ENCODE results near the gene RCN1. TPM values are rescaled to one million over a fixed set of nuclear protein-coding genes. Genes with fewer than 3 reads are reported as not detected.

The RCN1 gene
- total RNA-seq, 2 donors from 2014 or later = 88.5 to 91.6 TPM

DNA sequence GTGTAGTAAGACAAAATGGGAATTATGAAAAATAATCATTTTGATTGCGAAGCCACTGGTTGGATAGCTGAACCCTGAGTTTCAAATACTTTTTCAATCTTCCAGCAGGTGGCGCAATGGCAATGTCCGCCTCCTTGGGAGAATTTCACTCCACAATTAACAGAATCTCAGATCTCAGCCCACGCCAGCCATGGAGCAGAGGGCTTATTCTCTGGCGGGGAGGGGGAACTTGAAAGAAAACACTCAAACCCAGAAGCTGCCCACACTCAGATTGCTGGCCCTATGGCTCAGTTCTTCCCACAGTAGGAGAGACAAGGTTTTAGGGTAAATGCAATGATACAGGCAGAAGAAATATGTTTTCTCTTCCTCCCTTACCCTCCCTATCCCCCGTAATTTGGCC, 38.7 kb upstream of the RCN1 start:
- DNase-seq (ENCODE audit: low spot score) = no peak
- TF ChIP-seq, protein P1, sequence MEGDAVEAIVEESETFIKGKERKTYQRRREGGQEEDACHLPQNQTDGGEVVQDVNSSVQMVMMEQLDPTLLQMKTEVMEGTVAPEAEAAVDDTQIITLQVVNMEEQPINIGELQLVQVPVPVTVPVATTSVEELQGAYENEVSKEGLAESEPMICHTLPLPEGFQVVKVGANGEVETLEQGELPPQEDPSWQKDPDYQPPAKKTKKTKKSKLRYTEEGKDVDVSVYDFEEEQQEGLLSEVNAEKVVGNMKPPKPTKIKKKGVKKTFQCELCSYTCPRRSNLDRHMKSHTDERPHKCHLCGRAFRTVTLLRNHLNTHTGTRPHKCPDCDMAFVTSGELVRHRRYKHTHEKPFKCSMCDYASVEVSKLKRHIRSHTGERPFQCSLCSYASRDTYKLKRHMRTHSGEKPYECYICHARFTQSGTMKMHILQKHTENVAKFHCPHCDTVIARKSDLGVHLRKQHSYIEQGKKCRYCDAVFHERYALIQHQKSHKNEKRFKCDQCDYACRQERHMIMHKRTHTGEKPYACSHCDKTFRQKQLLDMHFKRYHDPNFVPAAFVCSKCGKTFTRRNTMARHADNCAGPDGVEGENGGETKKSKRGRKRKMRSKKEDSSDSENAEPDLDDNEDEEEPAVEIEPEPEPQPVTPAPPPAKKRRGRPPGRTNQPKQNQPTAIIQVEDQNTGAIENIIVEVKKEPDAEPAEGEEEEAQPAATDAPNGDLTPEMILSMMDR (IDR thresholded peaks at IDR 0.05) = peak; percentile 71

DNA sequence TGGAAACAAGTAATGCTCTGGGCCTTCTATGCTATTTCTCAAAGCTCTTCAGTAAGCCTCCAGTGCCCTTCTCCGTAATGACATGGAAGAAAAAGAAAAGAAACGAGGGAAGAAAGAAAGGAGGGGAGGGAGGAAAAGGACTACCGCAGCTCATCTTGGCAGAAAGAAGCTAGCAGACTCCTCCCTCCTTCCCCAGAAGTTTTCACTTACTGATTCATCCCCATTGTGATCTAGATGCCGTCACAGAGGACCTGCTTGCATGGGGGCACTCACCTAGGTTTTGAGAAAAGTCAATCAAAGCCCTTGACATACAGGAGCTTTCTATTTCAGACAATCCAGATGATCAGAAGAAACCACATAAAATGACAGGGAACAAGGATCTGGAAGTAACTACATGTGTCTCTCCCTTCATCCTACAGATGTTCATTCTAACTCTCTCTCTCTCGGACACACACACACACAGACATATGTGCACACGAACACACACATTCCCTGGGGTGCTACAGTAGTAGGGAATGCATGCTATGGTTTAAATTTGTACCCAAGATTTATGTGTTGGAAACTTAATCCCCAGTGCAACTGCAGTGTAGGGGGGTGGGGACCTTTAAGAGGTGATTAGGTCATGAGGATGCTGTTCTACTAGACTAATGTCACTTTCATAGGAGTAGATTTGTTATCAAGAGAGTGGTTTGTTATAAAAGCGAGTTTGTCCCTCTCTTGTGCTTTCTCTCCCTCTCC, 37.6 kb upstream of the RCN1 start:
- H3K4me3 ChIP-seq = no peak overlapping the region
- TF ChIP-seq, protein P1 (IDR thresholded peaks at IDR 0.05) = no peak
- no peaks in the 10 kb centered on the region for H3K4me1 ChIP-seq (ENCODE audit: control insufficient read depth in 1 of 2, low read depth in 2 of 2)
- DNase-seq (ENCODE audit: low spot score) = no peak
- H3K27ac ChIP-seq = no peak overlapping the region
- no peaks in the 10 kb centered on the region for H3K9me3 ChIP-seq
- H3K36me3 ChIP-seq = no peaks in the 10 kb centered on the region
- ATAC-seq (ENCODE audit: insufficient number of reproducible peaks, low FRiP score, low read depth) = no peak
- no peaks in the 10 kb centered on the region for H3K27me3 ChIP-seq (replicated peaks; ENCODE audit: insufficient read depth)

More for the DNA sequence above, 38.7 kb upstream of the RCN1 start:
- Histone ChIP-seq H3K4me3 (no peak overlapping the region), H3K4me1 (ENCODE audit: control insufficient read depth in 1 of 2, low read depth in 2 of 2) (no peaks in the 10 kb centered on the region), H3K27me3 (replicated peaks; ENCODE audit: insufficient read depth) (no peaks in the 10 kb centered on the region), H3K36me3 (no peaks in the 10 kb centered on the region), H3K9me3 (no peaks in the 10 kb centered on the region), H3K27ac (no peak overlapping the region)
- ATAC-seq (ENCODE audit: insufficient number of reproducible peaks, low FRiP score, low read depth) = no peak

DNA sequence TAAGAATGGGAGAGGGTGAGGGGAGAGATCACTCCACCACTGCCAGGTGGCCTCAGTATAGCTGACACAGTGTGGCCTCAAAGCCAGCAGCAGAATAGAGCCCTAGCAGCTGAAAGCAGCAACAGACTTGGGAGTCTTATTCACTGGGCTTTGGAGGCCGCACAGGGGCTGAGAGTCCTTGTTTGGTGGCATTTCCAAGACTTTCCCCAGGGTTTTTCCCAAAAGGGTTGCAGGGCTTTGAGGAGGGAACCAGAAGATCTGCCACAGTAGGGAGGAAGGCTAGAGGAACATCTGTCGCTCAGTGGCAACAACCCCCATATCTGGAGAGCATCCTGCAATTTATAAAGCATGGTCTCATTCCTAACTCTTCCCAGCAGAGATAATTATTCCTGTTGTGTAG, 35.0 kb upstream of the RCN1 start:
- H3K4me1 ChIP-seq (ENCODE audit: control insufficient read depth in 1 of 2, low read depth in 2 of 2) = no peaks in the 10 kb centered on the region
- TF ChIP-seq, protein P1 (IDR thresholded peaks at IDR 0.05) = no peak
- H3K27me3 ChIP-seq (replicated peaks; ENCODE audit: insufficient read depth) = no peaks in the 10 kb centered on the region
- H3K36me3 ChIP-seq = no peaks in the 10 kb centered on the region
- H3K27ac ChIP-seq = no peak overlapping the region
- DNase-seq (ENCODE audit: low spot score) (no peak), ATAC-seq (ENCODE audit: insufficient number of reproducible peaks, low FRiP score, low read depth) (no peak)
- no peaks in the 10 kb centered on the region for H3K9me3 ChIP-seq
- no peak overlapping the region for H3K4me3 ChIP-seq

DNA sequence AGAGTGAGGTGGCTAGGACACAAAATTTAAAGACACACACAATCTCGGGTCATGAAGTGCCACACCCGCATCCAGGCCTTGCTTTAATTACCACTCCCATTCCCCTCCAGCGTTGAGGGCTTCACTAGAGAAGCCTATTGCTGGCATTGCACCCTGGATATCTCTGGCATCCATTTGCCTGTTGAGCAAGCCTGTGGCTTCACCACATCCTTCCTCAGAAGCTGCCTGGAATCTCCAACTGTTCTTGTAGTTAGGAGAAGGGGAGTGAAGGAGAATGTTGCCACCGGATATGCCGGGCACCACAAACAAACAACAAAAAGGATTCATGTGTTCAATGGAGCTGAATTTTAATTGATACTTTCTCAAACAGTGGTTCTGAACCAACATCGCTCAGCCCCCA, 34.4 kb upstream of the RCN1 start:
- TF ChIP-seq, protein P1 (IDR thresholded peaks at IDR 0.05) = no peak
- no peaks in the 10 kb centered on the region for H3K36me3 ChIP-seq
- no peaks in the 10 kb centered on the region for H3K4me1 ChIP-seq (ENCODE audit: control insufficient read depth in 1 of 2, low read depth in 2 of 2)
- no peak overlapping the region for H3K4me3 ChIP-seq
- ATAC-seq (ENCODE audit: insufficient number of reproducible peaks, low FRiP score, low read depth) (no peak), DNase-seq (ENCODE audit: low spot score) (no peak)
- no peaks in the 10 kb centered on the region for H3K27me3 ChIP-seq (replicated peaks; ENCODE audit: insufficient read depth)
- H3K9me3 ChIP-seq = no peaks in the 10 kb centered on the region
- H3K27ac ChIP-seq = no peak overlapping the region

DNA sequence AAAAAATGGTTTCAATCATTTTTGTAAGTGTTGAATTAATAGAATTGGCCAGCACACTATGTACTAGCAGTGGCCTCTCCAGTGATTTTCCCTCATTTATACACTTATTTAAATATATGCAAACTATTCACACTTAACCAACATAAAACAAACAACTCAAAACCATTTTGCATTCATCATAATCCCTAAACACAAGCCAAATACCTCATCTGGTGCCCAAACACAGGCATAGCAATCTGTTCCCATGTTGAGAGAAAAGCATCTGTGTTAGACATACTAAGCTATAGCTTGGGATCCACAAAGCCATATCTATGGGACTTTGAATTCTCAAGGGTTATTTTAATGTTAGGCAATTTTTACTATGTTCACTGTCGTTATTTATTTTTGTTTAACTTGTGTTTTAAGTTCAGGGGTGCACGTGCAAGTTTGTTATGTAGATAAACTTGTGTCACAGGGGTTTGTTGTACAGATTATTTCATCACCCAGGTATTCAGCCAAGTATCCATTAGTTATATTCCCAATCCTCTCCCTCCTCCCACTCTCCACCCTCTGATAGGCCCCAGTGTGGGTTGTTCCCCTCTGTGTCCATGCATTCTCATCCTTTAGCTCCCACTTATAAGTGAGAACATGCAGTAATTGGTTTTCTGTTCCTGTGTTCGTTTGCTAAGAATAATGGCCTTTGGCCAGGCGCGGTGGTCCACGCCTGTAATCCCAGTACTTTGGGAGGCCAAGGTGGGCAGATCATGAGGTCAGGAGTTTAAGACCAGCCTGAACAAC, 31.0 kb upstream of the RCN1 start:
- Histone ChIP-seq H3K4me1 (ENCODE audit: control insufficient read depth in 1 of 2, low read depth in 2 of 2) (no peaks in the 10 kb centered on the region), H3K27me3 (replicated peaks; ENCODE audit: insufficient read depth) (no peaks in the 10 kb centered on the region), H3K27ac (no peak overlapping the region), H3K9me3 (no peaks in the 10 kb centered on the region), H3K36me3 (no peaks in the 10 kb centered on the region), H3K4me3 (no peak overlapping the region)
- DNase-seq (ENCODE audit: low spot score) (no peak), ATAC-seq (ENCODE audit: insufficient number of reproducible peaks, low FRiP score, low read depth) (no peak)
- TF ChIP-seq, protein P1 (IDR thresholded peaks at IDR 0.05) = no peak

Measured in thoracic aorta (tissue), 2 donors.